Glutamatergic neuron (in vitro differentiated cells): ENCODE results near the gene USP38. TPM values are rescaled to one million over a fixed set of nuclear protein-coding genes. Genes with fewer than 3 reads are reported as not detected.

Experiments used
- DNase-seq: peaks from one replicate; pipeline ENCODE4 v3.0.0; 2022
- H3K27ac Mint-ChIP-seq: one replicate; pipeline ENCODE4 v1.8.0; 2020; ENCODE audit warnings: mild to moderate bottlenecking, mixed read lengths, inconsistent platforms; ENCODE audit not compliant: unreplicated experiment
- H3K27me3 Mint-ChIP-seq: one replicate; pipeline ENCODE4 v1.8.0; 2020; ENCODE audit warnings: mild to moderate bottlenecking, moderate library complexity, mixed read lengths, inconsistent platforms; ENCODE audit not compliant: unreplicated experiment
- H3K36me3 Mint-ChIP-seq: one replicate; pipeline ENCODE4 v1.8.0; 2020; ENCODE audit warnings: mild to moderate bottlenecking, mixed read lengths, inconsistent platforms; ENCODE audit not compliant: unreplicated experiment
- H3K4me1 Mint-ChIP-seq: one replicate; pipeline ENCODE4 v1.8.0; 2020; ENCODE audit warnings: mild to moderate bottlenecking, low read depth, mixed read lengths, inconsistent platforms; ENCODE audit not compliant: unreplicated experiment
- H3K4me3 Mint-ChIP-seq: one replicate; pipeline ENCODE4 v1.8.0; 2020; ENCODE audit warnings: mild to moderate bottlenecking, mixed read lengths, inconsistent platforms; ENCODE audit not compliant: unreplicated experiment
- H3K9me3 Mint-ChIP-seq: one replicate; pipeline ENCODE4 v1.8.0; 2020; ENCODE audit warnings: mild to moderate bottlenecking, moderate library complexity, mixed read lengths, inconsistent platforms; ENCODE audit not compliant: unreplicated experiment
- CTCF ChIP-seq: fragments of 200-600 bp; sonication (generic); IDR thresholded peaks from one replicate; pipeline ENCODE4 v1.5.0; 2021; ENCODE audit not compliant: partially characterized antibody, unreplicated experiment
- total RNA-seq: library from RNA; stranded (reverse); fragmentation: NEBNext Ultra II Directional; extraction: Animal tissue kit (Norgen Biotek cat#: 25700); gene quantifications from one replicate; pipeline ENCODE4 v1.2.1, GENCODE V29; 2021; ENCODE audit not compliant: unreplicated experiment

USP38 gene
- total RNA-seq, 1 donor from 2014 or later, result 15.9 TPM

DNA sequence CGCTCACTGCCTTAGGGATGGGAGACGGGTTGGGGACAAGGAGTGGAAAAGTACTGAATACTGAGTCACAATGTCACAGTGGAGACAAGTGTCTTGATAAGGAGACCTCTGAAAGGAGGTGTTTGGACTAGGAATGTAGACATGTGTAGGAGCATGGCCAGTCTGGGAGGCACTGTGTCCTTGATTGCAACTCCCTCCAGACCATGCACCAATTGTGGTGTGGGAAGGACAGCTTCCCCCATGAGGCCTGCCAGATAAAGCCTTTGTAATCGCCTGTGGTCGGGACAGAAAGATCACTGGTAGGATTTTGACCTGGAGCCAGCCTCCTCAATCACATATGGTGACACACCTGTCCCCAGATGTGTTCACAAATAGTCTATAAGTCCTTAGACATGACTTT is 64.1 kb downstream of the USP38 start:
- no peak overlapping the region for H3K4me3 Mint-ChIP-seq
- DNase-seq, result no peak
- no peaks in the 10 kb centered on the region for H3K9me3 Mint-ChIP-seq
- no peaks in the 10 kb centered on the region for H3K27me3 Mint-ChIP-seq
- no peak for TF ChIP-seq CTCF
- no peak overlapping the region for H3K27ac Mint-ChIP-seq
- no peaks in the 10 kb centered on the region for H3K36me3 Mint-ChIP-seq
- H3K4me1 Mint-ChIP-seq, result no peaks in the 10 kb centered on the region

DNA sequence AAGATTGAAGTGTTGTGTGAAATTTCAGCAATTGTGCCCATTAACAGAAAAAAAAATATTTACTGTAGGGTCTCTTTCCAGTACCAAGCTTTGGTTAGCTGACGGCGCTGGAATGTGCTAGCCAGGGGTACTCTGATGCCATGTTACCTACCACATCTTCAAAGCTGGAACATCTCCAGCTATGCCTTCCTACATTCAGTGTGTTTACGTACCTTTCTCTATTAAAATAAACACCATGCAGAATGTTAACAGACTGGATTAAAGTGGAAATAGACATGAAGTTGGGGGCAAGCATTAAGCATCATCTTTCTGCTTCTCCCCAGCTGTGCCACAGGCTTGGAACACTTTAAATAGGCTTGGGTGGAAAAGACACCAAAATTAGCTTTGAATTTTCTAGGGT is 65.9 kb downstream of the USP38 start:
- no peak for DNase-seq
- TF ChIP-seq CTCF, result no peak
- H3K4me1 Mint-ChIP-seq, result no peaks in the 10 kb centered on the region
- no peaks in the 10 kb centered on the region for H3K9me3 Mint-ChIP-seq
- no peaks in the 10 kb centered on the region for H3K27me3 Mint-ChIP-seq
- no peak overlapping the region for H3K4me3 Mint-ChIP-seq
- H3K36me3 Mint-ChIP-seq, result no peaks in the 10 kb centered on the region
- H3K27ac Mint-ChIP-seq, result no peak overlapping the region

GRCh38 chr4:143251348-143251747 is 66.6 kb downstream of the USP38 start:
- H3K4me1 Mint-ChIP-seq, result no peaks in the 10 kb centered on the region
- no peaks in the 10 kb centered on the region for H3K27me3 Mint-ChIP-seq
- TF ChIP-seq CTCF, result no peak
- no peak for DNase-seq
- no peaks in the 10 kb centered on the region for H3K9me3 Mint-ChIP-seq
- no peaks in the 10 kb centered on the region for H3K36me3 Mint-ChIP-seq
- no peak overlapping the region for H3K27ac Mint-ChIP-seq
- H3K4me3 Mint-ChIP-seq, result no peak overlapping the region

GRCh38 chr4:143251779-143252178 is 67.1 kb downstream of the USP38 start:
- TF ChIP-seq CTCF, result no peak
- Mint-ChIP-seq H3K36me3 (no peaks in the 10 kb centered on the region), H3K27me3 (no peaks in the 10 kb centered on the region), H3K4me3 (no peak overlapping the region), H3K9me3 (no peaks in the 10 kb centered on the region), H3K27ac (no peak overlapping the region), H3K4me1 (no peaks in the 10 kb centered on the region)
- DNase-seq, result no peak

DNA sequence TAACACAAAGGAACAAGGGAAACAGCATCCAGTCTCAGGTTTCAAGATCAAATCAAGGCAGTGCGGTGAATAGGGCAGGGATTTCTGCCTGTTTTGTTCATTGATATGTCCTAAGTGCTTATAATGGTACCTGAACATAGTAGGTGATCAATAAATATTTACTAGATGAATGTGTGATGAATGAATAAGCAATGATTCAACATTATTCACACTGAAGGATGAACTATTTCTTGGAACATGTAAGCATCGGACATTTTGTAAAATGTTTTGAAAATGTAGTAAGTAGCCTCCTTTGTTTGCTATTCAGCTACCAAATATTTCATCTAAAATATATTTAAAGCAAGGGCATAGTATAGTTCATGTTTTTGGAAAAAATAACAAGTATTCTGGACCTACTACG is 67.8 kb downstream of the USP38 start:
- Mint-ChIP-seq H3K27ac (no peak overlapping the region), H3K4me3 (no peak overlapping the region)

More for the DNA sequence above, 67.8 kb downstream of the USP38 start:
- DNase-seq, result no peak
- no peaks in the 10 kb centered on the region for H3K4me1 Mint-ChIP-seq
- TF ChIP-seq CTCF, result no peak
- no peaks in the 10 kb centered on the region for H3K27me3 Mint-ChIP-seq
- H3K9me3 Mint-ChIP-seq, result no peaks in the 10 kb centered on the region
- no peaks in the 10 kb centered on the region for H3K36me3 Mint-ChIP-seq
